ENCODE measurements around the gene ADAMTS6. TPM values are rescaled to one million over a fixed set of nuclear protein-coding genes. Genes with fewer than 3 reads are reported as not detected.

Gene ADAMTS6
- total RNA-seq, 1 experiment from 2014 or later, result 2.8 TPM

GRCh38 chr5:65332591-65332990 is 149.1 kb downstream of the ADAMTS6 start:
- CTCF ChIA-PET, result no interaction called here
- H3K27ac Mint-ChIP-seq, result peak overlapping the region; percentile 28; the same call in 1 of the 2 replicates
- H3K4me3 Mint-ChIP-seq, result no peak overlapping the region
- H3K36me3 Mint-ChIP-seq, result no peaks in the 10 kb centered on the region
- no peaks in the 10 kb centered on the region for H3K27me3 Mint-ChIP-seq (ENCODE audit: low read depth)
- POLR2A ChIA-PET, result no interaction called here
- H3K4me1 Mint-ChIP-seq, result peaks cover 26% of the 10 kb centered on the region
- H3K9me3 Mint-ChIP-seq, result no peaks in the 10 kb centered on the region
- ATAC-seq (no peak), DNase-seq (ENCODE audit: low spot score) (no peak)
- TF ChIP-seq ZMAT4 (CRISPR knock-in tag; IDR thresholded peaks at IDR 0.05) (no peak), ELF4 (CRISPR knock-in tag; IDR thresholded peaks at IDR 0.05; ENCODE audit: low read depth) (no peak), MYBL2 (CRISPR knock-in tag; IDR thresholded peaks at IDR 0.05) (no peak), ZNF317 (CRISPR knock-in tag; IDR thresholded peaks at IDR 0.05; ENCODE audit: borderline replicate concordance, low read depth) (no peak), ZSCAN18 (CRISPR knock-in tag; IDR thresholded peaks at IDR 0.05) (no peak), E2F5 (CRISPR knock-in tag; IDR thresholded peaks at IDR 0.05) (no peak), GTF2I (CRISPR knock-in tag; conservative IDR thresholded peaks at IDR 0.05) (no peak), NFYB (CRISPR knock-in tag; conservative IDR thresholded peaks at IDR 0.05; ENCODE audit: low read depth) (no peak), SOX15 (CRISPR knock-in tag; IDR thresholded peaks at IDR 0.05) (no peak), TEAD1 (CRISPR knock-in tag; IDR thresholded peaks at IDR 0.05) (no peak), SMAD4 (CRISPR knock-in tag; IDR thresholded peaks at IDR 0.05) (no peak), ATF2 (CRISPR knock-in tag; IDR thresholded peaks at IDR 0.05; ENCODE audit: borderline replicate concordance, low read depth) (no peak), CREB1 (CRISPR knock-in tag; IDR thresholded peaks at IDR 0.05) (no peak), ZNF425 (CRISPR knock-in tag; conservative IDR thresholded peaks at IDR 0.05) (no peak), ZNF263 (CRISPR knock-in tag; IDR thresholded peaks at IDR 0.05; ENCODE audit: low read depth) (no peak), AFF4 (CRISPR knock-in tag; IDR thresholded peaks at IDR 0.05; ENCODE audit: borderline replicate concordance) (no peak), E2F4 (CRISPR knock-in tag; IDR thresholded peaks at IDR 0.05; ENCODE audit: borderline replicate concordance, low read depth) (no peak), MXD4 (CRISPR knock-in tag; IDR thresholded peaks at IDR 0.05; ENCODE audit: borderline replicate concordance) (no peak), IRF1 (CRISPR knock-in tag; IDR thresholded peaks at IDR 0.05) (no peak), CBFB (CRISPR knock-in tag; IDR thresholded peaks at IDR 0.05; ENCODE audit: low read depth) (no peak)
